A549 (cell line): ENCODE measurements around the gene EIF2S3. TPM values are rescaled to one million over a fixed set of nuclear protein-coding genes. Genes with fewer than 3 reads are reported as not detected.
"Not testable (repeated sequence)": the region's sequence is repeated elsewhere in the genome, so short reads cannot be mapped to it uniquely, and the experiment has no call there.

Experiments used
- ATAC-seq, 2 experiments: fragments of 200-7000 bp in 1 of 2; fragments of >200 bp in 1 of 2; cut with Nextera tagmentation in 1 of 2; cut with Tn5 transposase in 1 of 2; 3 replicates each; pipeline versions ENCODE4 v1.8.0 to v1.9.1; 2018 to 2020; ENCODE audit warnings: mild to moderate bottlenecking in 1 of 2, moderate library complexity in 1 of 2
- CTCF ChIA-PET: fragments of 300-600 bp; sonication (Branson Sonifier 250); formaldehyde crosslinking; extraction: SDS; loops from one replicate; lab custom pipeline; 2021; ENCODE audit warnings: antibody characterized with exemption, inconsistent platforms; lab: Yijun Ruan, JAX
- POLR2A ChIA-PET: fragments of 350-600 bp; formaldehyde crosslinking; extraction: SDS; loops from one replicate; lab custom pipeline; 2021; ENCODE audit warnings: antibody characterized with exemption, inconsistent platforms; lab: Yijun Ruan, JAX
- DNase-seq, 2 experiments: peaks; one replicate each; pipeline versions ENCODE4 v3.0.0 to v3.0.0-alpha.2; 2011 to 2016; ENCODE audit warnings: low read depth in 1 of 2, low spot score in 1 of 2
- FAIRE-seq: peaks from 2 replicates; lab custom pipeline; 2011; peaks lifted over from hg19 to GRCh38; lab: Jason Lieb, UNC
- H3K27ac ChIP-seq, 2 experiments: fragments of >200 bp; sonication (Bioruptor Twin); formaldehyde crosslinking; 3 replicates each; pipeline ENCODE4 v1.5.1; 2016 to 2017
- H3K4me1 ChIP-seq: fragments of >200 bp; sonication (Bioruptor Twin); formaldehyde crosslinking; 3 replicates; pipeline ENCODE4 v1.6.1; 2016
- H3K4me2 ChIP-seq: fragments of >200 bp; sonication (Bioruptor Twin); formaldehyde crosslinking; 3 replicates; pipeline ENCODE4 v1.6.1; 2016
- H3K4me3 ChIP-seq: fragments of >200 bp; sonication (Bioruptor Twin); formaldehyde crosslinking; 3 replicates; pipeline ENCODE4 v1.5.1; 2016
- H3K9me3 ChIP-seq: fragments of >200 bp; sonication (Bioruptor Twin); formaldehyde crosslinking; 3 replicates; pipeline ENCODE4 v1.6.1; 2016
- EHF ChIP-seq: fragments of 250-450 bp; sonication (Bioruptor Pico); IDR thresholded peaks from 2 replicates; pipeline ENCODE4 v1.5.0; 2020; ENCODE audit warnings: mild to moderate bottlenecking
- FOSB ChIP-seq: fragments of 250-450 bp; sonication (Bioruptor Pico); IDR thresholded peaks from 2 replicates; pipeline ENCODE4 v1.5.0; 2020; ENCODE audit warnings: mild to moderate bottlenecking, moderate library complexity
- HDAC2 ChIP-seq: fragments of 200-600 bp; sonication (generic); IDR thresholded peaks from 2 replicates; pipeline ENCODE4 v1.6.1; 2016
- KDM1A ChIP-seq: fragments of 200-600 bp; sonication (generic); IDR thresholded peaks from 2 replicates; pipeline ENCODE4 v1.6.1; 2016; ENCODE audit warnings: low read depth, mild to moderate bottlenecking
- KDM5A ChIP-seq: fragments of 200-600 bp; sonication (generic); IDR thresholded peaks from 2 replicates; pipeline ENCODE4 v1.6.1; 2016; ENCODE audit warnings: antibody characterized with exemption, mild to moderate bottlenecking
- MAZ ChIP-seq: fragments of 150-350 bp; IDR thresholded peaks from 2 replicates; pipeline ENCODE4 v1.6.1; 2014; ENCODE audit warnings: antibody characterized with exemption, low read depth, low read length, borderline replicate concordance
- TFCP2L1 ChIP-seq: fragments of 250-450 bp; sonication (Bioruptor Pico); IDR thresholded peaks from 2 replicates; pipeline ENCODE4 v1.5.0; 2021; ENCODE audit warnings: mild to moderate bottlenecking
- ZC3H11A ChIP-seq: fragments of 450-650 bp; IDR thresholded peaks from 2 replicates; pipeline ENCODE4 v1.6.1; 2014; ENCODE audit warnings: antibody characterized with exemption, mild to moderate bottlenecking
- WGBS: methylation state at CpG from one replicate; pipeline ENCODE4 v1.1.6; 2017; ENCODE audit errors: missing lambda C conversion rate; 5-methylcytosine and 5-hydroxymethylcytosine counted together
- polyA plus RNA-seq, 4 experiments: library from polyadenylated mRNA; depleted of rRNA in 3 of 4; stranded (reverse); fragments of >200 nt; fragmentation: RNase III in 1 of 4; extraction: RNeasy Plus Mini Kit Qiagen cat#74134 plus additional on column Dnase treatment in 1 of 4; gene quantifications; 2 replicates in 3 of 4; 3 replicates in 1 of 4; pipeline ENCODE4 v1.2.3, GENCODE V29; 2011 to 2017
- TF ChIP-seq, protein P1 (sequence below): fragments of >200 bp; sonication (Bioruptor Twin); formaldehyde crosslinking; IDR thresholded peaks from 3 replicates; pipeline ENCODE4 v1.5.1; 2016
- TF ChIP-seq, protein P2 (sequence below): fragments of 150-350 bp; IDR thresholded peaks from 2 replicates; pipeline ENCODE4 v1.6.1; 2014; ENCODE audit warnings: low read depth, mild to moderate bottlenecking, low read length

EIF2S3 gene
- polyA plus RNA-seq, 2 of the 4 experiments (the other 2 are of a cell fraction): 219 to 259 TPM

GRCh38 chrX:24037729-24038128, 17.0 kb upstream of the EIF2S3 start (continued):
- TF ChIP-seq, protein P1, sequence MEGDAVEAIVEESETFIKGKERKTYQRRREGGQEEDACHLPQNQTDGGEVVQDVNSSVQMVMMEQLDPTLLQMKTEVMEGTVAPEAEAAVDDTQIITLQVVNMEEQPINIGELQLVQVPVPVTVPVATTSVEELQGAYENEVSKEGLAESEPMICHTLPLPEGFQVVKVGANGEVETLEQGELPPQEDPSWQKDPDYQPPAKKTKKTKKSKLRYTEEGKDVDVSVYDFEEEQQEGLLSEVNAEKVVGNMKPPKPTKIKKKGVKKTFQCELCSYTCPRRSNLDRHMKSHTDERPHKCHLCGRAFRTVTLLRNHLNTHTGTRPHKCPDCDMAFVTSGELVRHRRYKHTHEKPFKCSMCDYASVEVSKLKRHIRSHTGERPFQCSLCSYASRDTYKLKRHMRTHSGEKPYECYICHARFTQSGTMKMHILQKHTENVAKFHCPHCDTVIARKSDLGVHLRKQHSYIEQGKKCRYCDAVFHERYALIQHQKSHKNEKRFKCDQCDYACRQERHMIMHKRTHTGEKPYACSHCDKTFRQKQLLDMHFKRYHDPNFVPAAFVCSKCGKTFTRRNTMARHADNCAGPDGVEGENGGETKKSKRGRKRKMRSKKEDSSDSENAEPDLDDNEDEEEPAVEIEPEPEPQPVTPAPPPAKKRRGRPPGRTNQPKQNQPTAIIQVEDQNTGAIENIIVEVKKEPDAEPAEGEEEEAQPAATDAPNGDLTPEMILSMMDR: no peak
- TF ChIP-seq TFCP2L1 (CRISPR knock-in tag): no peak
- TF ChIP-seq KDM1A: no peak
- TF ChIP-seq FOSB (CRISPR knock-in tag): no peak
- TF ChIP-seq EHF (CRISPR knock-in tag): no peak
- no peak for TF ChIP-seq MAZ

- H3K4me3 ChIP-seq: not testable (repeated sequence)
- FAIRE-seq: peak; percentile 89
- POLR2A ChIA-PET: interaction anchor here (1.0 kb wide), 1 partner anchor 20 kb away, joined by 3 read pairs; no protein-coding TSS in a partner anchor
These were observed 8.7 kb upstream of the EIF2S3 start for GRCh38 chrX:24046060-24046459.

GRCh38 chrX:24049643-24050042, 5.1 kb upstream of the EIF2S3 start:
- WGBS: 92% methylated on average over 6 of the region's 24 CpGs
- FAIRE-seq, H3K4me3 ChIP-seq, H3K4me2 ChIP-seq, H3K9me3 ChIP-seq, ATAC-seq, H3K27ac ChIP-seq, H3K4me1 ChIP-seq, DNase-seq, POLR2A ChIA-PET: not testable (repeated sequence)
- CTCF ChIA-PET: interaction anchor here (0.9 to 2.6 kb wide), 3 partner anchors 9 to 142 kb away, joined by 3 to 10 read pairs (median 6); partner anchors contain the start of genes CXorf58 and KLHL15

More at GRCh38 chrX:24046060-24046459, 8.7 kb upstream of the EIF2S3 start:
- ATAC-seq, CTCF ChIA-PET, H3K27ac ChIP-seq, H3K9me3 ChIP-seq, DNase-seq, H3K4me1 ChIP-seq, H3K4me2 ChIP-seq: not testable (repeated sequence)

DNA sequence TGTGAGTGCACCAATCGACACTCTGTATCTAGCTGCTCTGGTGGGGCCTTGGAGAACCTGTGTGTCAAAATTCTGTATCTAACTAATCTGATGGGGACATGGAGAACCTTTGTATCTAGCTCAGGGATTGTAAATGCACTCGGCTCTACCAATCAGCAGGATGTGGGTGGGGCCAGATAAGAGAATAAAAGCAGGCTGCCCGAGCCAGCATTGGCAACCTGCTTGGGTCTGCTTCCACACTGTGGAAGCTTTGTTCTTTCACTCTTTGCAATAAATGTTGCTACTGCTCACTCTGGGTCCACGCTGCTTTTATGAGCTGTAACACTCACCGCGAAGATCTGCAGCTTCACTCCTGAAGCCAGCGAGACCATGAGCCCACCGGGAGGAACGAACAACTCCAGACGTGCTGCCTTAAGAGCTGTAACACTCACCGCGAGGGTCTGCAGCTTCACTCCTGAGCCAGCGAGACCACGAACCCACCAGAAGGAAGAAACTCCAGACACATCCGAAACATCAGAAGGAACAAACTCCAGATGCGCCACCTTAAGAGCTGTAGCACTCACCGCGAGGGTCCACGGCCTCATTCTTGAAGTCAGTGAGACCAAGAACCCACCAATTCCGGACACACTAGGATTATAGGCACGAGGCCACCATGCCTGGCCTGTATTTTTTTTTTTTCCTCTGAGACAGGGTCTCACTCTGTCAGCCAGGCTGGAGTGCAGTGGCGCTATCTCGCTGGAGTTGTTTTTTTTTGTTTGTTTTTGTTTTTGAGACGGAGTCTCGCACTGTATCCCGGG, 4.0 kb upstream of the EIF2S3 start:
- DNase-seq, FAIRE-seq, ATAC-seq, H3K9me3 ChIP-seq, H3K4me1 ChIP-seq, H3K4me2 ChIP-seq, POLR2A ChIA-PET, H3K4me3 ChIP-seq, H3K27ac ChIP-seq: not testable (repeated sequence)
- WGBS: 84% methylated on average over 23 of the region's 26 CpGs
- CTCF ChIA-PET: interaction anchor here (1.7 to 2.6 kb wide), 3 partner anchors 10 to 143 kb away, joined by 3 to 10 read pairs (median 6); partner anchors contain the start of genes APOO, CXorf58 and KLHL15

GRCh38 chrX:24055043-24055356, 244 bp downstream of the EIF2S3 start:
- no peak overlapping the region for H3K27ac ChIP-seq
- ChIA-PET POLR2A (interaction anchor here (0.6 to 4.1 kb wide), 14 partner anchors 9 to 312 kb away, joined by 3 to 80 read pairs (median 9); partner anchors contain the start of genes ACOT9, APOO, CXorf58 and KLHL15), CTCF (interaction anchor here (0.6 to 4.4 kb wide), 23 partner anchors 9 to 361 kb away, joined by 3 to 30 read pairs (median 5); partner anchors contain the start of genes APOO, CXorf58, KLHL15 and SAT1)
- no peak overlapping the region for H3K4me3 ChIP-seq
- peak; percentile 56 to 61 for ATAC-seq
- H3K4me1 ChIP-seq: peaks cover 9% of the 10 kb centered on the region; the same call in 1 of the 3 replicates
- H3K4me2 ChIP-seq: no peak overlapping the region
- DNase-seq: no peak
- no peak for FAIRE-seq
- H3K9me3 ChIP-seq: no peaks in the 10 kb centered on the region
- TF ChIP-seq, protein P2, sequence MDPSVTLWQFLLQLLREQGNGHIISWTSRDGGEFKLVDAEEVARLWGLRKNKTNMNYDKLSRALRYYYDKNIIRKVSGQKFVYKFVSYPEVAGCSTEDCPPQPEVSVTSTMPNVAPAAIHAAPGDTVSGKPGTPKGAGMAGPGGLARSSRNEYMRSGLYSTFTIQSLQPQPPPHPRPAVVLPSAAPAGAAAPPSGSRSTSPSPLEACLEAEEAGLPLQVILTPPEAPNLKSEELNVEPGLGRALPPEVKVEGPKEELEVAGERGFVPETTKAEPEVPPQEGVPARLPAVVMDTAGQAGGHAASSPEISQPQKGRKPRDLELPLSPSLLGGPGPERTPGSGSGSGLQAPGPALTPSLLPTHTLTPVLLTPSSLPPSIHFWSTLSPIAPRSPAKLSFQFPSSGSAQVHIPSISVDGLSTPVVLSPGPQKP: no peak
- TF ChIP-seq ZC3H11A: 0 out of 2 replicates have a peak, but pooled peaks have one; percentile 2
- no peak for TF ChIP-seq HDAC2
- 0 out of 2 replicates have a peak, but pooled peaks have one; percentile 20 for TF ChIP-seq KDM5A
- no CpG with 5 or more reads among the region's 14 CpGs for WGBS
